Karpas-422 (cell line): Measurements from ENCODE around the gene FCF1. TPM values are rescaled to one million over a fixed set of nuclear protein-coding genes. Genes with fewer than 3 reads are reported as not detected.

Experiments
- DNase-seq: peaks from one replicate; pipeline ENCODE4 v3.0.0-alpha.2; 2015
- H2AFZ ChIP-seq: fragments of 200-600 bp; sonication (generic); 2 replicates; pipeline ENCODE4 v1.6.1; 2014; ENCODE audit warnings: antibody characterized with exemption, low read length, mixed read lengths
- H3K27ac ChIP-seq: fragments of 200-600 bp; sonication (generic); 2 replicates; pipeline ENCODE4 v1.5.1; 2014; ENCODE audit warnings: mild to moderate bottlenecking, low read length, moderate library complexity
- H3K27me3 ChIP-seq: fragments of 200-600 bp; sonication (generic); 2 replicates; pipeline ENCODE4 v1.6.1; 2014; ENCODE audit warnings: low read length, mixed read lengths
- H3K36me3 ChIP-seq: fragments of 200-600 bp; sonication (generic); 2 replicates; pipeline ENCODE4 v1.6.1; 2014; ENCODE audit warnings: low read length, mixed read lengths; ENCODE audit not compliant: insufficient read depth
- H3K4me1 ChIP-seq: fragments of 200-600 bp; sonication (generic); 2 replicates; pipeline ENCODE4 v1.6.1; 2014; ENCODE audit warnings: mild to moderate bottlenecking, low read length, mixed read lengths
- H3K4me2 ChIP-seq: fragments of 200-600 bp; sonication (generic); 2 replicates; pipeline ENCODE4 v1.6.1; 2014; ENCODE audit warnings: low read length, low read depth, mild to moderate bottlenecking; ENCODE audit not compliant: poor library complexity, severe bottlenecking
- H3K4me3 ChIP-seq: fragments of 200-600 bp; sonication (generic); 2 replicates; pipeline ENCODE4 v1.5.1; 2014; ENCODE audit warnings: mild to moderate bottlenecking, antibody characterized with exemption, low read length, mixed read lengths
- H3K79me2 ChIP-seq: fragments of 200-600 bp; sonication (generic); 2 replicates; pipeline ENCODE4 v1.6.1; 2014; ENCODE audit warnings: mild to moderate bottlenecking, low read length, mixed read lengths
- H3K9ac ChIP-seq: fragments of 200-600 bp; sonication (generic); 2 replicates; pipeline ENCODE4 v1.6.0; 2014; ENCODE audit warnings: low read length
- H3K9me2 ChIP-seq: fragments of 200-600 bp; sonication (generic), shearing (Covaris generic); replicated peaks from 2 replicates; pipeline ENCODE4 v1.6.0; 2014; ENCODE audit warnings: mild to moderate bottlenecking, low read length, moderate library complexity; ENCODE audit not compliant: insufficient read depth
- H3K9me3 ChIP-seq: fragments of 300-700, 200-600 bp; sonication (generic); 2 replicates; pipeline ENCODE4 v1.6.1; 2014; ENCODE audit warnings: low read length, mixed read lengths
- H4K20me1 ChIP-seq: fragments of 200-600 bp; sonication (generic); 2 replicates; pipeline ENCODE4 v1.6.1; 2014; ENCODE audit warnings: mild to moderate bottlenecking, antibody characterized with exemption, low read length, low read depth; ENCODE audit not compliant: insufficient read depth
- total RNA-seq: library from RNA; depleted of rRNA; stranded (reverse); fragments of >200 nt; shearing (Covaris generic); gene quantifications from 2 replicates; pipeline ENCODE4 v1.2.3, GENCODE V29; 2014; ENCODE audit warnings: low replicate concordance

FCF1 gene
- total RNA-seq, 1 experiment from 2014 or later = 46.6 TPM

DNA sequence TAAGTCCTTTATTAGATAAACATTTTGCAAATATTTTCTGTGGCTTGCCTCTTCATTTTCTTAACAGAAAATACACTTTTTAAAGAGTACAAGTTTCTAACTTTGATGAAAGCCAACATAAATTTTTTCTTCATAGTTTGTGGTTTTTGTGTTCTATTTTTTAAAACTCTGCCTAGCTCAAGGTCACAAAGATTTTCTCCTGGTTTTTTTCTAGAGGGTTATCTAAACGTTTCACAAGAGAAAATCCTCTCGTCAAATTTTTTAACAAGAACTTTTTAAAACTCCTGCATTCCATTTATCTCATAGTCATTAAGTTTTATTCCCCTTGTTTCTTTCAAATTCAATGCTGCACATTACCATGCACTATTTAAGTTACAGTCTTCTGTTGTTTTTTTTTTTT, 8.3 kb upstream of the FCF1 start:
- Histone ChIP-seq H3K9ac (no peak overlapping the region), H3K4me1 (peaks cover under 1% of the 10 kb centered on the region; the same call in 1 of the 2 replicates), H3K9me3 (peaks cover 9% of the 10 kb centered on the region), H2AFZ (no peak overlapping the region), H3K4me2 (no peak overlapping the region), H3K79me2 (peaks cover 99% of the 10 kb centered on the region), H3K9me2 (no peaks in the 10 kb centered on the region), H3K27ac (no peak overlapping the region), H3K4me3 (no peak overlapping the region), H4K20me1 (no peaks in the 10 kb centered on the region), H3K27me3 (no peaks in the 10 kb centered on the region), H3K36me3 (peaks cover 15% of the 10 kb centered on the region)
- no peak for DNase-seq

DNA sequence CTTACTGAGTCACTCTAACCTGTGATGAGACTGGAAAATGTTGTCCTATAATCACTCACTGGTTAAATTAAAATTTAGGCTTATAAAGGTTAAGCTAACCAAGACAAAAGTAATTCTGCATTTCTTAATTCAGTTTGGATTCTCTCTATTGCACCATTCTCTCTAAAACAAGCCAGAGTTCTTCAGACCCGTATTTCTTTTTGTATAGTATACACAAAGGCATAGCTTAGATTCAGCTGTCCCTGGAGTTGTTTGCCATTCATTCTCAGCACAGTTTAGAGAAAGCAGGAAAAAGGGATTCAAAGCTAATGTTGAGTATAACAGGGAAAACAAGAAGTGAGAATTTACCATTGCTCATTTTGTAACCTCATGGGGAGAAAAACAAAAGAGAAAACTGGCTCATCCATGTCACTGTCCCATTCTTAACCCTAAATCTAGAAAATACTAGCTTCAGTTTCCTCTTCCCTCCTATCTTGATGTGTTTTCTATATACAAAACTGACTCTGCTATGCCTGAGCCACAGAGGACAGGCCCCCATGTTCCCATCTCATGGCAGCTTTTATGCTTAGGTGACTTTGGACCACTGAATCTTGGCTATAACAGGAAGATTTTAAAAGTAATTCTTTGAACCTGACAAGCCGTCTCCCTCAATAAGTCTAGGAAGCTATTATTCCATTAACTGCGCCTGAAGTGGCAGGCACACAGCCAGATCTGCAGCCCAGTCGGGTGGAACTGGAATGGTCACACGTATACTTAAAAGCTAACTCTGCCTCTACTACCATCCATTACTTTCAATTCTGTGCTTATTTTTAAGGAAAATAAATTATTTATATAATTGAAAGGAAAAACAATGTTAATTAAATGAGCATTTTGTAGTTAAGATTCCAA, 7.1 kb upstream of the FCF1 start:
- DNase-seq = no peak
- Histone ChIP-seq H3K79me2 (peaks cover 99% of the 10 kb centered on the region), H4K20me1 (no peaks in the 10 kb centered on the region)

DNA sequence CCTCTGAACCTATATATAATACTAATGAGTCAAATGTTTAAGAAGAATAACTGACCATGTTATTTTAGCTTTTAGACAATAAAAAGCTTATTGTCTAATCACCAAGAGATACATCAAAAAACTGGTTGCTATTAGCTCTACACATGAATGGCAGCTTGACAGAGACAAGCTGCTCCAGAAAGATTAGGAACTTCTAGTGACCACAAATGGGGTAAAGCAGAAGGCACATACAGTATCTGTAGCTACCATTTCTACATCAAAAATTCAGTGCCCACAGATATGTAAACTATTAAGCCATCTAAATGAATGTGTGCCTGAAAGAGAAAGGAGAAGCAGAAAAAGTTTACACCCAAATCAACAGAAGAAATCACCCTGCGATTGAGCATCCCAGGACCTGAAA, 2.5 kb upstream of the FCF1 start:
- Histone ChIP-seq H3K4me2 (peak overlapping the region; percentile 3), H3K9me2 (no peaks in the 10 kb centered on the region), H3K4me1 (peaks cover 33% of the 10 kb centered on the region), H3K27ac (no peak overlapping the region), H4K20me1 (peaks cover 4% of the 10 kb centered on the region; the same call in 1 of the 2 replicates), H3K36me3 (peaks cover 18% of the 10 kb centered on the region; the same call in 1 of the 2 replicates), H2AFZ (no peak overlapping the region), H3K9me3 (no peaks in the 10 kb centered on the region), H3K27me3 (no peaks in the 10 kb centered on the region), H3K9ac (no peak overlapping the region), H3K4me3 (no peak overlapping the region), H3K79me2 (peaks cover 96% of the 10 kb centered on the region)
- DNase-seq = no peak

More for the DNA sequence above, 7.1 kb upstream of the FCF1 start:
- H3K36me3 ChIP-seq = peaks cover 19% of the 10 kb centered on the region
- no peaks in the 10 kb centered on the region for H3K27me3 ChIP-seq
- H3K9ac ChIP-seq = no peak overlapping the region
- no peak overlapping the region for H3K27ac ChIP-seq
- H3K9me2 ChIP-seq = no peaks in the 10 kb centered on the region
- no peak overlapping the region for H3K4me3 ChIP-seq
- H3K4me2 ChIP-seq = no peak overlapping the region
- peaks cover 9% of the 10 kb centered on the region for H3K9me3 ChIP-seq
- H2AFZ ChIP-seq = no peak overlapping the region
- H3K4me1 ChIP-seq = peaks cover 12% of the 10 kb centered on the region

GRCh38 chr14:74711651-74712050, 1.3 kb upstream of the FCF1 start:
- Histone ChIP-seq H4K20me1 (peaks cover 4% of the 10 kb centered on the region; the same call in 1 of the 2 replicates), H3K9me3 (no peaks in the 10 kb centered on the region), H3K27ac (no peak overlapping the region), H3K27me3 (no peaks in the 10 kb centered on the region), H3K9ac (peak overlapping the region; percentile 40; the same call in 1 of the 2 replicates), H3K4me3 (peak overlapping the region; percentile 93), H2AFZ (no peak overlapping the region), H3K36me3 (peaks cover 29% of the 10 kb centered on the region; the same call in 1 of the 2 replicates), H3K4me2 (peak overlapping the region; percentile 83), H3K9me2 (no peaks in the 10 kb centered on the region), H3K4me1 (peaks cover 33% of the 10 kb centered on the region), H3K79me2 (peaks cover 93% of the 10 kb centered on the region)
- no peak for DNase-seq

GRCh38 chr14:74713395-74713735, 421 bp downstream of the FCF1 start:
- no peak overlapping the region for H3K27ac ChIP-seq
- H2AFZ ChIP-seq = peak overlapping the region; percentile 17; the same call in 1 of the 2 replicates
- peaks cover 79% of the 10 kb centered on the region for H3K79me2 ChIP-seq
- DNase-seq = no peak
- peak overlapping the region; percentile 93 for H3K4me3 ChIP-seq
- peaks cover 38% of the 10 kb centered on the region; the same call in 1 of the 2 replicates for H3K36me3 ChIP-seq
- H3K9me3 ChIP-seq = no peaks in the 10 kb centered on the region
- peak overlapping the region; percentile 81 for H3K9ac ChIP-seq
- H3K4me2 ChIP-seq = peak overlapping the region; percentile 83
- H3K4me1 ChIP-seq = peaks cover 33% of the 10 kb centered on the region
- H4K20me1 ChIP-seq = peaks cover 4% of the 10 kb centered on the region; the same call in 1 of the 2 replicates
- no peaks in the 10 kb centered on the region for H3K9me2 ChIP-seq
- H3K27me3 ChIP-seq = no peaks in the 10 kb centered on the region

- Histone ChIP-seq H2AFZ (no peak overlapping the region), H3K9ac (no peak overlapping the region), H3K4me3 (no peak overlapping the region), H3K9me3 (no peaks in the 10 kb centered on the region), H3K4me1 (no peaks in the 10 kb centered on the region), H3K36me3 (peaks cover 42% of the 10 kb centered on the region), H3K79me2 (peaks cover 17% of the 10 kb centered on the region), H3K9me2 (no peaks in the 10 kb centered on the region), H4K20me1 (no peaks in the 10 kb centered on the region), H3K27ac (no peak overlapping the region), H3K27me3 (no peaks in the 10 kb centered on the region), H3K4me2 (no peak overlapping the region)
- no peak for DNase-seq
Measured at GRCh38 chr14:74720526-74720925, 7.6 kb downstream of the FCF1 start.

DNA sequence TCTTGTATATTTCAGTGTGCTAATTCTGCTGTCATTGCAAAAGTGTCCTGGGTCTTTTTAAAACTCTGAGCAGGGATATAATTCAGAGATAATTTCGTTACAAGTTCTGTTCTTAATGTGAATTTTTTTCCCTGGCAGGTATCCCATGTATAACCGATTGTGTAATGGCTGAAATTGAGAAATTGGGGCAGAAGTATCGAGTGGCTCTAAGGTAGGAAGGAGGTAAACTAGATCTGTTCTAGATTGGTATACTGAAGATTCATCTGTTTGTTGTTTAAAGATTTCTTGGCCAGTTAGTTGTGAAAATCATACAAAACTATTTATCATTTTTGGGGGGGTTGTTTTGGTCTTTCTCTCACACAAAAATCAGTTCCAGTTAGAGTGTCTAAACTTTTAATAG, 10.2 kb downstream of the FCF1 start:
- no peaks in the 10 kb centered on the region for H3K4me1 ChIP-seq
- no peak overlapping the region for H2AFZ ChIP-seq
- DNase-seq = no peak
- H4K20me1 ChIP-seq = no peaks in the 10 kb centered on the region
- H3K4me3 ChIP-seq = no peak overlapping the region
- H3K27me3 ChIP-seq = no peaks in the 10 kb centered on the region
- H3K27ac ChIP-seq = no peak overlapping the region
- no peaks in the 10 kb centered on the region for H3K9me2 ChIP-seq
- H3K4me2 ChIP-seq = no peak overlapping the region
- no peaks in the 10 kb centered on the region for H3K9me3 ChIP-seq
- H3K36me3 ChIP-seq = peaks cover 30% of the 10 kb centered on the region
- no peak overlapping the region for H3K9ac ChIP-seq
- peaks cover 13% of the 10 kb centered on the region for H3K79me2 ChIP-seq

- no peaks in the 10 kb centered on the region for H3K9me2 ChIP-seq
- H3K27ac ChIP-seq = no peak overlapping the region
- no peaks in the 10 kb centered on the region for H3K9me3 ChIP-seq
- peaks cover 15% of the 10 kb centered on the region for H3K4me1 ChIP-seq
- H3K36me3 ChIP-seq = peaks cover 52% of the 10 kb centered on the region
- H3K4me2 ChIP-seq = no peak overlapping the region
- no peaks in the 10 kb centered on the region for H3K27me3 ChIP-seq
- H3K4me3 ChIP-seq = no peak overlapping the region
- no peaks in the 10 kb centered on the region for H4K20me1 ChIP-seq
- no peak overlapping the region for H2AFZ ChIP-seq
- no peak for DNase-seq
- peaks cover 10% of the 10 kb centered on the region for H3K79me2 ChIP-seq
- no peak overlapping the region for H3K9ac ChIP-seq
Measured at GRCh38 chr14:74732387-74732786, 19.4 kb downstream of the FCF1 start.
